ENCODE data around the gene DNAH11. TPM values are rescaled to one million over a fixed set of nuclear protein-coding genes. Genes with fewer than 3 reads are reported as not detected.
A peak's percentile ranks its signal among the peaks of the same experiment; 100 is the strongest.
"Not testable (repeated sequence)": the region's sequence is repeated elsewhere in the genome, so short reads cannot be mapped to it uniquely, and the experiment has no call there.

DNAH11 gene
- total RNA-seq, 1 experiment from 2014 or later = 0.11 TPM

GRCh38 chr7:21616796-21617436 is 74.1 kb downstream of the DNAH11 start:
- DNase-seq (ENCODE audit: low read depth) = peak; percentile 22

GRCh38 chr7:21617513-21617912 is 74.7 kb downstream of the DNAH11 start:
- no peak for DNase-seq (ENCODE audit: low read depth)

- DNase-seq (ENCODE audit: low read depth) = peak; percentile 61
Measured at GRCh38 chr7:21617916-21618390, 75.1 kb downstream of the DNAH11 start.

- no peak for DNase-seq (ENCODE audit: low read depth)
Measured at GRCh38 chr7:21618706-21619105, 75.9 kb downstream of the DNAH11 start.

GRCh38 chr7:21620054-21620453 is 77.2 kb downstream of the DNAH11 start:
- no peak for DNase-seq (ENCODE audit: low read depth)

- no peak for DNase-seq (ENCODE audit: low read depth)
Measured at GRCh38 chr7:21624320-21624719, 81.5 kb downstream of the DNAH11 start.

GRCh38 chr7:21636694-21637093 is 93.9 kb downstream of the DNAH11 start:
- no peak for DNase-seq (ENCODE audit: low read depth)

- no peak for DNase-seq (ENCODE audit: low read depth)
Measured at GRCh38 chr7:21639206-21639868, 96.5 kb downstream of the DNAH11 start.

- DNase-seq (ENCODE audit: low read depth) = no peak
Measured at GRCh38 chr7:21640105-21640504, 97.3 kb downstream of the DNAH11 start.

GRCh38 chr7:21641546-21641945 is 98.7 kb downstream of the DNAH11 start:
- no peak for DNase-seq (ENCODE audit: low read depth)

- no peak for DNase-seq (ENCODE audit: low read depth)
Measured at GRCh38 chr7:21642422-21642821, 99.6 kb downstream of the DNAH11 start.

GRCh38 chr7:21651697-21652096 is 108.9 kb downstream of the DNAH11 start:
- DNase-seq (ENCODE audit: low read depth) = no peak

GRCh38 chr7:21653623-21654022 is 110.8 kb downstream of the DNAH11 start:
- DNase-seq (ENCODE audit: low read depth) = no peak

GRCh38 chr7:21656081-21656480 is 113.2 kb downstream of the DNAH11 start:
- no peak for DNase-seq (ENCODE audit: low read depth)

- DNase-seq (ENCODE audit: low read depth) = no peak
Measured at GRCh38 chr7:21656796-21657195, 114.0 kb downstream of the DNAH11 start.

GRCh38 chr7:21670496-21670895 is 127.7 kb downstream of the DNAH11 start:
- no peak for DNase-seq (ENCODE audit: low read depth)

- no peak for DNase-seq (ENCODE audit: low read depth)
Measured at GRCh38 chr7:21671859-21672258, 129.0 kb downstream of the DNAH11 start.

- no peak for DNase-seq (ENCODE audit: low read depth)
Measured at GRCh38 chr7:21675255-21675654, 132.4 kb downstream of the DNAH11 start.

- DNase-seq (ENCODE audit: low read depth) = peak; percentile 1
Measured at GRCh38 chr7:21690705-21691104, 147.9 kb downstream of the DNAH11 start.

- DNase-seq (ENCODE audit: low read depth) = not testable (repeated sequence)
Measured at GRCh38 chr7:21691146-21691545, 148.3 kb downstream of the DNAH11 start.

- DNase-seq (ENCODE audit: low read depth) = not testable (repeated sequence)
Measured at GRCh38 chr7:21700587-21700986, 157.7 kb downstream of the DNAH11 start.

GRCh38 chr7:21702303-21702702 is 159.5 kb downstream of the DNAH11 start:
- DNase-seq (ENCODE audit: low read depth) = no peak

GRCh38 chr7:21704359-21704758 is 161.5 kb downstream of the DNAH11 start:
- no peak for DNase-seq (ENCODE audit: low read depth)

Data from LHCN-M2 (cell line).